ENCODE results near the gene TMEM126A.

TMEM126A gene

GRCh38 chr11:85647604-85648299, at the start of gene TMEM126A:
Gene TMEM126A (plus strand): TSS chr11:85647967. CDS start chr11:85650256, 2,289 bp downstream.
- Histone ChIP-seq H3K4me2 (ENCODE audit: insufficient read depth, low read length) (peak within 1 kb of the TSS; percentile 65), H2AFZ (ENCODE audit: low read depth, low read length) (peak within 1 kb of the TSS; percentile 94), H4K20me1 (ENCODE audit: insufficient read depth, low read length) (no peaks in the 10 kb centered on the region; the same call in 1 of the 2 replicates), H3K36me3 (ENCODE audit: insufficient read depth, low read length) (peaks cover 8% of the 10 kb centered on the region; the same call in 1 of the 2 replicates), H3K27me3 (ENCODE audit: insufficient read depth, low read length, poor library complexity) (no peaks in the 10 kb centered on the region), H3K27ac (ENCODE audit: low read length) (peak within 1 kb of the TSS; percentile 80), H3K9me3 (ENCODE audit: insufficient read depth, low read length, severe bottlenecking) (no peaks in the 10 kb centered on the region), H3K9ac (ENCODE audit: low read depth, low read length) (peak within 1 kb of the TSS; percentile 58), H3K79me2 (ENCODE audit: insufficient read depth, low read length) (peaks cover 33% of the 10 kb centered on the region), H3K4me3 (ENCODE audit: low read depth in 1 of 2, low read length in 2 of 2) (peak within 1 kb of the TSS; percentile 72 to 83), H3K4me1 (ENCODE audit: insufficient read depth, low read length) (peaks cover 30% of the 10 kb centered on the region)
- TF ChIP-seq CTCF (IDR thresholded peaks at IDR 0.05; ENCODE audit: borderline replicate concordance, extremely low read depth, low read length, poor library complexity, severe bottlenecking) (no peak), EZH2 (IDR thresholded peaks at IDR 0.05; ENCODE audit: borderline replicate concordance, low read depth, low read length, severe bottlenecking) (no peak)
- DNase-seq (peak; percentile 89), ATAC-seq (ENCODE audit: insufficient read depth, low read depth) (peak; percentile 98)

GRCh38 chr11:85599083-85599482, 48.7 kb upstream of the TMEM126A start:
- ATAC-seq (ENCODE audit: insufficient read depth, low read depth) (no peak), DNase-seq (no peak)
- H3K27ac ChIP-seq (ENCODE audit: low read length), result no peak overlapping the region
- no peaks in the 10 kb centered on the region for H3K79me2 ChIP-seq (ENCODE audit: insufficient read depth, low read length)
- no peaks in the 10 kb centered on the region for H3K9me3 ChIP-seq (ENCODE audit: insufficient read depth, low read length, severe bottlenecking)
- TF ChIP-seq CTCF (IDR thresholded peaks at IDR 0.05; ENCODE audit: borderline replicate concordance, extremely low read depth, low read length, poor library complexity, severe bottlenecking) (no peak), EZH2 (IDR thresholded peaks at IDR 0.05; ENCODE audit: borderline replicate concordance, low read depth, low read length, severe bottlenecking) (no peak)
- no peak overlapping the region for H3K9ac ChIP-seq (ENCODE audit: low read depth, low read length)
- H2AFZ ChIP-seq (ENCODE audit: low read depth, low read length), result no peak overlapping the region
- H3K4me3 ChIP-seq (ENCODE audit: low read depth in 1 of 2, low read length in 2 of 2), result no peak overlapping the region
- no peaks in the 10 kb centered on the region for H3K27me3 ChIP-seq (ENCODE audit: insufficient read depth, low read length, poor library complexity)
- H3K36me3 ChIP-seq (ENCODE audit: insufficient read depth, low read length), result no peaks in the 10 kb centered on the region
- H3K4me2 ChIP-seq (ENCODE audit: insufficient read depth, low read length), result no peak overlapping the region
- H3K4me1 ChIP-seq (ENCODE audit: insufficient read depth, low read length), result no peaks in the 10 kb centered on the region
- H4K20me1 ChIP-seq (ENCODE audit: insufficient read depth, low read length), result no peaks in the 10 kb centered on the region

GRCh38 chr11:85602526-85603213, 45.1 kb upstream of the TMEM126A start:
- Histone ChIP-seq H3K27ac (ENCODE audit: low read length) (no peak overlapping the region), H3K4me2 (ENCODE audit: insufficient read depth, low read length) (no peak overlapping the region), H2AFZ (ENCODE audit: low read depth, low read length) (no peak overlapping the region), H3K79me2 (ENCODE audit: insufficient read depth, low read length) (no peaks in the 10 kb centered on the region), H3K9ac (ENCODE audit: low read depth, low read length) (no peak overlapping the region), H3K4me1 (ENCODE audit: insufficient read depth, low read length) (no peaks in the 10 kb centered on the region), H4K20me1 (ENCODE audit: insufficient read depth, low read length) (no peaks in the 10 kb centered on the region), H3K36me3 (ENCODE audit: insufficient read depth, low read length) (no peaks in the 10 kb centered on the region), H3K27me3 (ENCODE audit: insufficient read depth, low read length, poor library complexity) (no peaks in the 10 kb centered on the region), H3K4me3 (ENCODE audit: low read depth in 1 of 2, low read length in 2 of 2) (no peak overlapping the region), H3K9me3 (ENCODE audit: insufficient read depth, low read length, severe bottlenecking) (no peaks in the 10 kb centered on the region)
- DNase-seq, result no peak
- TF ChIP-seq EZH2 (IDR thresholded peaks at IDR 0.05; ENCODE audit: borderline replicate concordance, low read depth, low read length, severe bottlenecking) (no peak), CTCF (IDR thresholded peaks at IDR 0.05; ENCODE audit: borderline replicate concordance, extremely low read depth, low read length, poor library complexity, severe bottlenecking) (no peak)
- no peak for ATAC-seq (ENCODE audit: insufficient read depth, low read depth)
